HG02870 (cell line): Measurements from ENCODE around the gene NPFFR1.

Experiments
- ATAC-seq: cut with Tn5 transposase; IDR thresholded peaks from one replicate; pipeline ENCODE4 v1.9.1; 2021; ENCODE audit warnings: mild to moderate bottlenecking, moderate library complexity; ENCODE audit not compliant: unreplicated experiment

Gene NPFFR1, protein sequence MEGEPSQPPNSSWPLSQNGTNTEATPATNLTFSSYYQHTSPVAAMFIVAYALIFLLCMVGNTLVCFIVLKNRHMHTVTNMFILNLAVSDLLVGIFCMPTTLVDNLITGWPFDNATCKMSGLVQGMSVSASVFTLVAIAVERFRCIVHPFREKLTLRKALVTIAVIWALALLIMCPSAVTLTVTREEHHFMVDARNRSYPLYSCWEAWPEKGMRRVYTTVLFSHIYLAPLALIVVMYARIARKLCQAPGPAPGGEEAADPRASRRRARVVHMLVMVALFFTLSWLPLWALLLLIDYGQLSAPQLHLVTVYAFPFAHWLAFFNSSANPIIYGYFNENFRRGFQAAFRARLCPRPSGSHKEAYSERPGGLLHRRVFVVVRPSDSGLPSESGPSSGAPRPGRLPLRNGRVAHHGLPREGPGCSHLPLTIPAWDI

DNA sequence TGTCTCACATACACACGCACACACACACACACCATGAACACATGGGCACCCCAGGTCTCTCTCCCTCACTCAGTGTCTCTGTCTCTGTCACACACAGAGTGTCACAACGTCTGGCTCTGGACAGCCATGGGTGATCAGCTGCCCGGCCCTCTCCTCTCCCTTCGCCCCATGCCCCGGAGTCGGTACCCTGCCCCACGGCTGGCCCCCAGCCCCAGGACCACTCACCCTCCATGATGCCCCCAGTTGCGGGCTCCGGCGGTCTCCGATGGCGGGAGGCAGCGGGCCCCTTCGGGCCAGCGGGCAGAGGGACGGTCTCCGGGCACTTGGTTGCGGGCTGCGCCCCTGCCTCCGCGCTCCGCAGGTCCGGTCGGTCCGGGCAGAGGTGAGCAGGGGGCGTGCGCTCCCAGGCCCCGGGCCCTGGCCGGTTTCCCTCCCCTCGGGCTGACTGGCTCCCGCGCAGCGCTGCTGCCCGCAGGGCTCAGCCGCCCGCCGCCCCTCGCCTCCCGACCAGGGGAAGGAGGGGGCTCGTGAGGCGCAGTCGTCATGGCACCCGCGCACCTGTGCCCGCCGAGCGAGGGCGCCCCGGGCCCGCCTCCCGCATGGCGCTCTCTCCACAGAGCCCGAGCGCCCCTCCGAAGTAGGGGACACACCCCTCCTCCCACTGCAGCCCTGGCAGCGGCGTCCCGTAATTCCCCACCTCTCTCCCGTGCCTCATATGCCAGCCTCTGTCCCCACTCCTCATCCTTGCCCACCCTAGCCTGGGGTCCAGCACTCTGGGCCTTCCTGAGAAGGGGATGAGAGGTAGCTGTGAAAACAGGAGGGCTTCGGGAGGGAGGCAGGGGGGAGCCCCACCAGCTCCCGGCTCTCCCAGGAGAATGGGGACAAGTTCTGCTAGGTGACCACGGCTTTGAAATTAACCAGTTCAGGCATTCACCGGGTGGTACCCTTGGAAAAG is at the start of gene NPFFR1:
Gene NPFFR1 (minus strand): TSS at position 560 of the 955 bp plus-strand sequence. CDS start 328 bp downstream, at position 232.
- ATAC-seq: no peak

DNA sequence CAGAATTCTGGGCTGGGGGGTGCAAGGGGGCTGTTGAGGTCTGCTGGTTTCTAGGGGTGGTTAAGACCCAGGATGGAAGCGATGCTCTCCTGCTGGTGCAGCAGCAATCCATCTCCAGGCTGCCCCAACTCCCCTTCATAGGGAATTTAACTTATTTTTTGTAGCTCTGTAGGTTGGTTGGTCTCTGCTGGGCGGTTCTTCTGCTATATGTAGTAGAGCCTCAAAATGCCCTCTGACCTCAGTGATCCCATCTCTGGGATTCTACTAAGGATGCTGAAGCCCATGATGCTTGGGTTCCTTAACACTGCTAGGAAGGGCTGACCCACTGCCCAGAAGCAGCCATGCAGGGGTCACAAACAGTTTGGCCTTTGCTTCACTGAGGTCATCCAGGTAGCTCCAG is 49.5 kb upstream of the NPFFR1 start:
- ATAC-seq: no peak

DNA sequence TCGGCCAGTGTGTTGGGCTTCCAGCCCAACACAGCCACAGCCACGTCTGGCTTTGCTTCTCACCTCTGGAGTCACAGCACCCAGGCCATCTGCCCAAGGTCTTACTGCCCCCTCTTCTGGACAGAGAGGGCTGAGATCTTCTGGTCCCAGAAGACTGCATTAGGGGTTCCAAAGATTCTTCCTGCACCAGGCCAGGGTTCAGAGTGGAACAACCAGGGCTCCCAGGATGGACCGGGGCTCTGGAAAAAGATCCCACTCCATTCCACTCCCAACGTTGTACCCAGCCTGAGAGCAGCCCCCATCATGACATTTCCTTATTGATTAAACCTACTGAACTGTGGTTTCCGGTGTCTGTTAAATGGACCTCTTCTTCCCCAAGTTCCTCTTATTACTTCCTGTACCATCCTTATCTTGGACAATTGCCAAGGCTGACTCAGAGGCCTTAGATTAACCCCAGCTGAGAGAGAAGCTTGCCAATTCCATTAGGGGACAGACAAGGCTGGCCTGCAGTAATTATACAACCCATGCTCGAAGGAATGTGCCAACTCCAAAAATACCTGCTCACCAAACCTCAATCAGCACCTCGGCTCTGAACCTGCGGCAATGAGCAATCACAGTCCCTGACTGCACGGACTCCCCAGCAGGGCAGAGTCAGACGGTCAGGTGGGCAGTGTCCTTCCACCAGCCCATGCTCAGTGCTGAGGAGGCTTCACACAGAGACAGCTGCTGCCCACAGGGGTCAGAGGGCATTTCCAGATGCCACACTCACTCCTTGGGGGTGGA is 47.9 kb upstream of the NPFFR1 start:
- ATAC-seq: no peak

DNA sequence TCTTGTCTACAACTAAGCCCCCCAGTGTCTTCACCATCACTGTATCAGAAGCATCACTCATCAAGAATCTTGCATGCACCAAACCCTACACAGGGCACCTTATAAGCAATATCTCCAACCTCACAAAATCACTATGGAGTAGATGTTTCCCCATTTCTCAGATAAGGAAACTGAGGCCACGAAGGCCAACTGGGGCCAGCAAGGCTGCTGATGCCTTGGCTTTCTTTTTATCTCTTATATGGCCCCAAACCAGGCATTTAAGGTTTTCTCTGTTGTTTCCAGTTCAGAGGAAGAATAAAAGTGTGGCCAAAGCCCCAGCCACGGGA is 47.3 kb upstream of the NPFFR1 start:
- no peak for ATAC-seq

DNA sequence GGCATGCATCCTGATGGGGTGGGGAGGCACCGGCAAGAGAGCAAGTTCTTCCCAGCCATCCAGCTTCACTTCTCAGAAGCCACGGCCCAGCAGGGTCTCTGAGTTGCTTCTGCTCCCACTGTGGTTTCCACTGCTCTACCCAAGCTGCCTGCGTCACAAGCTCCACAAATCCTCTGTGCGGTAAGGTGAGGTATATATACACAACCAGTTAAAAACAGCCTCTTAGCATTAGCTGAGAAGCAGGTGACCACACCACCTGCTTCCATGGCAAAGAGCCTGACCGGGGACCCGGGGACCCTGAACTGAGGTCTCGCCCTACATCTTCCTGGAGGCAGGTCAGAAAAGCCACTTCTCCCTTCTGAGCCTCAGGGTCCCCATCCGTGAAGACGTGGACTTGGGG is 46.9 kb upstream of the NPFFR1 start:
- no peak for ATAC-seq

DNA sequence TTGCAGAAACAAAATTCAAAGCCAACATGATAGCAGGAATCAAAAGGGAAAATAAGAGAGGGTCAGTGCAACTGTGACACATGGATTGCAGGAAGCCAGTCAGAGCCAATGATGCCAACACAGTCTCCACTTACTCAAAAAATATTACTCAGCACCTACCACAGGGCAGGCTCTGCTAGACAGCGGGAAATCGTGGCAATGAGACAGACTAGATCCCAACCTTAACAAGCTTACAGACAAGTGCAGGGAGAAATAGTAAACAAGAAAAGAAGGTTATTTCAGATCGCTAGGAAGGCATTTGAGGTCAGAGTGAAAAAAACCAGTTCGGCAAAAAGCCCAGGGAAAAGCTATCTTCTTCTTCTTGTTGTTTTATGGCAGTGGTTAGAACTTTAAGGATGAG is 45.2 kb upstream of the NPFFR1 start:
- no peak for ATAC-seq

DNA sequence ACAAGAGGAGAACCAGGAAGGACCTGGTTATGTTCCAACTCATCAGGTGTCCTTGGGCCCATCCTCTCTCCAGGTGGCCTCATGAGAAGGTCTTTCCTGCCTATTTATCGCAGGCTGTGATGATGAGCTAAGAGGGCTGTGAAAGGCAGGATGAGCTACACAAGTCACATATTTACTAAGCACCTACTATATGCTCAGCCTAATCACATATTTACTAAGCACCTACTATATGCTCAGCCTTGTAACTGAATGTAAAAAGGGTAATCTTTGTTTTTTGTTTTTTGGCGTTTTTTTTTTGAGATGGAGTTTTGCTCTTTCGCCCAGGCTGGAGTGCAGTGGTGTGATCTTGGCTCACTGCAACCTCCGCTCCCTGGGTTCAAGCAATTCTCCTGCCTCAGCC is 44.2 kb upstream of the NPFFR1 start:
- no peak for ATAC-seq

DNA sequence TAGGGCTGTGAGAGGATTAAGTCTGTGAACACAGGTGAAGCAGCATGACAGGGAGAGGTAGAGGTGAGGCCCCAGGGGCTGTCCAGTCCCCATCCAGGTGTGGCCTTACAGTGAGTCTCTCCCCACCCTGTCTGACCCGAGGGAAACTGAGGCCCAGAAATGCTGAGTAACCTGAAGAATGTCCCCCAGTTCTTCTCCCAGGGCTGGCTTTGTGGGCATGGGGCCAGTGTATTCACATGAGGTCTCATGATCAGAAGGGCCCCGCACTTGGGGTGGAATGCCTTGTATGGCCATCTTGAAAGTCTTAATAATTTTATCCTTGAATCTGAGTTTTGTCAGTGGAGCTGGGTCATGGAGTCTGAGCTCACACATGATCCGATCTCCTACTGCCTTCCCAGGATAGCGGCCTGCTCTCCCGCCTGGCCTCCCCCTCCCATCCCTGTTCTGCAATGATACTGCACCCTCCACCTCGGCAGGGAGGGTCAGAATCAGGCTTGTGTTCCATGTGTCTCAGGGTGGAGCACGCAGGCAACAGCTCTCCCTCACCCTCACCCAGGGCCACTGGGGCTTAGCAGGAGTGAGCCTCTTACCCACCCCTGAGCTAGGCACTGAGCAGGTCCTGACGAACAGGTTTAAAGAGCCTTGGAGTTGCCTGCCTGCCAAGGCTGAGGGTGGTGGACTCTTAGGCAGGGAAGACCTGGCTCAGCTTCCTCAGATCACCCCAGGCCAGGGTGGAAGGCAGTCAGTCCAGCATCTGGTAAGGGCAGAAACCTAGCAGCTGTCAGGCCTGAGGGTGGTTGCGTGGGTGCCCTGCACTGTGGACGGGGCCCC is 41.4 kb upstream of the NPFFR1 start:
- ATAC-seq: no peak

DNA sequence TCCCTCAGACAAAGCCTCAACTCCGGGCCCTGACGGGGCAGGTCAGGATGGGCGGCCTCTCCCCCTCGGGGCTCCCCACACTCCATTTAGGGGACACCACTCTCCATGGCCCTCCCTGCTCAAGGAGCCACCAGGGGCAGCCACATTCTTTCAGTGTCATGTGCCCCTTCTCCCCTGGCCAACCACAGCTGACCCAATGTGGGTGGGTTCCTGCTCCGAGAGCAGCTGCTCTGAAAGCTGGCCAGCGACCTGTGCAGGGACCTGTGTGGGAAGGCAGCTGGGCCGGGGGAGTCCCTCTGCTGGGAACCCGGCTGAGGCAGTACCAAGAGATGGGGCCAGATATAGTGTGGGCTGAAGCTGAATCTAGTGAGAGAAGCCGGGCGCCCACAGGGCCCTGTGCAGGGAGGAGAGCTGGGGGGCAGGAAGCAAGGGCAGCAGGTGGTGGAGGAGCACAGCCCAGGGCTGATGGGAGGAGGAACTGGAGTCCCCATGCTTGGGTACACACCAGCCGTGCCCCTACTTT is 40.6 kb upstream of the NPFFR1 start:
- peak; percentile 73 for ATAC-seq

DNA sequence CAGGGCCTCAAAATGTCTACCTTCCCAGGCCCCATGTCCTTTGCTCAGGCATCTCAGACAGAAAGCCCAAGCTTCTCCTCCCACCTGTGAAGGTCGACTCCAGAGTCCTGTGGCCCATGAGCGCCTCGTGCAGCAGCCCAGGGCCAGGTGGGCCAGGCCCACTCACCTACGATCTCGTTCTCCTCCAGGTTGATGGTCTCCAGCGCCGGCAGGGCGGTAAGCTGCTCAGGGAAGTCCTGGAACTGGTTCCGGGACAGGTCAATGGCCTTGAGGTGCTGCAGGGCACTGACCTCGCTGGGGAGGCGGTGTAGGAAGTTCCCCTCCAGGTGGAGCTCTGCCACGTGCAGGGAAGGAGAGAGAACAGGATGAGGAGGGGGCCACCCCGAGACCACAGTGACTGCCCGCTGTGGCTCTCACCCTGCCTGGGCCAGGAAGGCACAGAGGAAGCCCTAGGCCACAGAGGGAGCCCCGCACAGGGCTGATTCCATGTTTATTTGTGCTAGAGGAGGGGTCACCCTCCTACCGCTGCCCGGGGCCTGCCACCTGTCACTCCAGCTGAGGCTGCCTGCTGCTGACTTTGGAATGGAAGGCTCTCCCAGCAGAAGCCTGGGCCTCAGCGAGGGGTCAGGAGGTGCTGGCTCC is 40.0 kb upstream of the NPFFR1 start:
- no peak for ATAC-seq

DNA sequence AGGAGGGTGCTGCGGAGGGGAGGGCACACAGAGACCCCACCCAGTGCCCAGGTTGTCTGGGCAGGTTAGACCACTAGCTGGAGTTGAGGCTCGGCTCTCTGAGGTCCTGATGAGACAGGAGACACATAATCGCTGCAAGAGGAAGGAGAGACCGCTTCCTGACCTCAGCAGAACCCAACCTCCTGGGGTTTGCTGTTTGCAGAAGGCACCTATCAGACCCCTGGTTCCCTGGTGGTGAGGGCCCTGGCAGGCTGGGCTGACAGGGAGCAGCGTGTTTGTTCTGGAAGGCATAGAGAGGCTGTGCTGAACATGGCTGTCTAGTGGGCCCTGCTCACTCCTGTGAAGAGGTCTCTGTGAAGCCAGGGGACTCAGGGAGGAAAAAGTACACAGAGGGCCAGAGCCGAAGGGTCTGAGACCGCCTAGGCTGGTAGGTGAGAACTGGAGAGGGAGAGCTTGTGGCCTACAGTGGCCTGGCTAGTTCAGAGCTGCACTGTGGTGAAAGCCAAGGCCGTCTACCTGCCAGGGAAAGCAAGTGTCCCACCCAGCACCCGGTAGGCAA is 39.4 kb upstream of the NPFFR1 start:
- no peak for ATAC-seq

DNA sequence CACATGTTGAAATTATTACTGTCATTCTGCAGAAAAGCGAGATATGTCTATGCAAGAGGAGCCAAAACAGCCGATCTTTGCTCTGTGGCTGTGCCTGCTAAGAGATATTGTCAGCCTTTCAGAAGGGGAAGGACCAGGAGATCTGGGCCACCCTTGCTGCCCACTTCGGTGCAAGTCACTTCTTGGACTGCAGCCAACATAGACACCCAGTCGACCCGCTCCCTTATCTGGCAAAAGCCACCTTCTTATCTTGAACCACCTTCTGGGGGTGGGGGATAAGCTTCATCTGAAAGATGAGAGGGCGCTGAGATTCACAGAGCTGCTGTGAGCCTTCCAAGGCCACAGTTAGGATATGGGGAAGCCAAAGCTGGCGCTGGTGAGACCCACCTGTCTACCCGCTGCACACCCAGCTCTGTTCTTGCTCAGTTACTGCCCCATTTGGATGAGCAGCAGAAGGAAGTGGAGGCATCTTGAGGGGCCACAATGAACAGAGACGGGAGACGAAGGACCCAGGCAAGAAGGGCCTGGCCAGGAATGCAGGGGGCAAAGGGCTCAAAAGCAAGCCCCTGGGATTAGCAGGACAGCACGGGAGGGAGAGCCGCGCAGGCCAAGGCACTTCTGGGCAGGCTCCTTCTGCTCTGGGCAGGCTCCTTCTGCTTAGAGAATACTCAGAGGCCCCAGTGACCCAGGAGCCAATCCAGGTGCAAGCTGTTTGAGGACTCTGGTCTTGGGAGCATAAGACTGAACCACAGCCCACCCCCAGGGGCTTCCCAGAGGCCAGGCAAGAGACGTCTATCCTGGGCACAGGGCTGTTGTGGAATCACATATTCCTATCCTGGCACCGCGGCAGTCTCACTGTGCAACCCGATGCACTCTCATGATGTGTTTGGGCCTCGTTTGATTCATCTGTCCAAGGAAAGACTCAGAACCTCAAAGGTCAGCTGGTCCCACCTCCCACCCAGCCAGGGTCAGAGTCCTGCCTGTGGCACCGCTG is 38.4 kb upstream of the NPFFR1 start:
- no peak for ATAC-seq

DNA sequence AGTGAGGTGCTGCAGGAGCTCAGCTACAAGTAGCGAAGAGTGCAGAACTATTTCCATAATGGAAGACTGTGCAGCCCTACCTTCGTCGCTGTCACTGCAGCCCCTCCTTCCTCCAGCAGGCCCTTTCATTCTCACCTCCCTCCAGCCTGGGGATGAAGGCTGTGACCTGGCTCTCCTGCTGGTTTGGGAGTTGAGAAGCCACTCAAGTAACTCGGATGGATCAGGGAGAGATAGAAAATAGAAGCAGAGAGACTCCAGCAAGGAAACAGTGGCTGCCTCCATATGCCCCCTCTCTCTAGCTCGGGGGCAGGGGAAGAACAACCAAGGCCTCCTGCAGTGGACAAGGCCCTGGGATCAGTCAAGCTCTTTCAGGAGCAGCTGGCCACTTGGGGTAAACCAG is 37.4 kb upstream of the NPFFR1 start:
- ATAC-seq: no peak

DNA sequence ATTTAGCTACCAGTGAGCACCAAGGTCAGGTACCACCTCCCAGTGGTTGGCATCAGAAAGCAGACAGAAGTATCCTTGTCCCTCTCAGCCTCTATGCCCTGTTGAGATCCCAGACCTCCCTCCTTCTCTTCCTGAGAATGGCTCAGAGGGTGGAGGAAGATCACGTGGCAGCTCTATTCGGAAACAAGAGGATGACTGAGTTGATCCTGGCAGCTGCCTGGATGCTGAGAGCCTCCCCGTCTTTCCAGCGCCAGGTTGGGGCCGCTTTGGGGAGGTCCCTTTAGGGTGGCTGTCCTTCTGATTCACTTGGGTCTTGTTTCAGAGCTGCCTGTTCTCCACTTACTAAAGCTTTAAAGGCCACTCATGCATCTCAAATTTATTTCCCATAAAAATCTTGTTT is 36.9 kb upstream of the NPFFR1 start:
- ATAC-seq: no peak

DNA sequence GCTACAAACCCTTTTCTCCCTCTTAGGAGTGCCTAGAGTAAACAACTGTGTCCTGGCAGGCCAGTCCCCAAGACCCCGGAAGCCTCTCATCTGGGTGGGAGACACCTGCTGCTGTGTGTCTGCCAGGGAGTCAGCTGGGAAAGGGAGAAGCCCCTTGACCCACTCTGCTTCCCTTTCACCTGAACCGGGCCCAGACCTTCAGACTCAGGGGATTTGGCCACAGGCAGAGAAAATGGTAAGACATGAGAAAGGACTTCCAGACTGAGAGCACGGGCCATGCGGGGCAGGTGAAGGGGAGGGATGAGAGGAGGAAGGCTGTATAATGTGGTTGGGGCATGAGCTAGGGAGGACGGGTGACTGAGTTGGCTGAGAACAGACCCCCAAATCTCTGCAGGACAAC is 36.0 kb upstream of the NPFFR1 start:
- no peak for ATAC-seq

DNA sequence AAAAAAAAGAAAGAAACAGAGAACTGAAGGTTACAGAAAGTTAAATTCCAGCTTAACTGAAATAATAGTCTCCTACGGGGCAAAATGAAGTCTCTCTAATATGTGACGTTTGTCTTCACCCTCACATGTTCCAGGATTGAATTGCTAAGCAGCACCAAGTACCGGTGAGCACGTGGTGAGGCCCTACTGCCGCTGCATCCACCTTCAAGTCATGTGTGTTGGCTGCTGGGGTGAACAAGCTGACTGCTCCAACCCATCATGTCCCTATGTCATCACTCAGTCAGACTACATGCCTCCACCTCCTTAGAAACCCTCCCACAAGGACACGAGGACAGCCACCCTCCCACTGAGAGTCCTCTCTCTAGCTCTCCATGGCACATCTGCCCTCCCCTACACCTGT is 35.4 kb upstream of the NPFFR1 start:
- no peak for ATAC-seq

DNA sequence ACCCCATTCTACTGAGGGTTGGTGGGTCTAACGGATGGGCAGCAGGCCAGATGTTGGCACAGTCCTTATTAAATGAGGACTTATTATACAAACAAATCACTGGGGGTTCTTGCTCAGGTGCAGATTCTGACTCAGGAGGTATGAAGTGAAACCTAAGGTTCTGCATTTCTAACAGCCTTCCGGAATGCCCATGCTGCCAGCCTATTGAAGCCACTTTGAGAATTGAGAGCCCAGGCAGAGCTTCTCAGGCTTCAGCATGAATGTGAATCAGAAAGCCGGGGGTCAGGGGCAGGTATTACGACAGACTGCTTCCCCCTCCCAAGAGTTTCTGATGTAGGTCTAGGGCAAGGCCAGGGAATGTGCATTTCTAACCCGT is 34.1 kb upstream of the NPFFR1 start:
- ATAC-seq: no peak

DNA sequence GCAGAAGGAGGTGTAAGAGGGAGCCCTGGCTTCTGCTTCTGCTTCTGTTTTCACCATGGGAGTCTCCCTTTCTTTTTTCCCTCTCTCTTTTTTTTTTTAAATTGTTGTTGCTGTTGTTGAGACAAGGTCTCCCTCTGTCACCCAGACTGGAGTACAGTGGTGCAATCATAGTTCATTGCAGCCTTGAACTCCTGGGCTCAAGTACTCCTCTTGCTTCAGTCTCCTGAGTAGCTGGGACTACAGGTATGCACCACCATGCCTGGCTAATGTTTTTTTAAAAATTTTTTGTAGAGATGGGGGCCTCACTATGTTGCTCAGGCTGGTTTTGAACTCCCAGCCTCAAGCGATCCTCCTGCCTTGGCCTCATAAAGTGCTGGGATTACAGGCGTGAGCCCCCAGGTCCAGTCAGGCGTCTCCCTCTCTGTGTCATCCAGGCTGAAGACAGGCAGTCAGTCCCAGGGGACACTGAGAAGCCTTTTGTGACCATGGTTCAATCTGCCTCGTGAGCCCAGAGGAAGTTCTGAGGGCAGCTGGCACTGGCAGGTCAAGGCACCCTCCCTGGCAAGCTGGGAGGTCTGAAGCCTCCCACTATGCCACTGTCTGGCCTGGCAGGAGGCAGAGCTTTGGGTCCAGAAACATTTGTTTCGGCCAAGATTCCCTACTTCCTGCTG is 33.6 kb upstream of the NPFFR1 start:
- ATAC-seq: no peak
